Upper lobe of right lung (tissue), 1 donor: ENCODE results near the gene GNAI2. TPM values are rescaled to one million over a fixed set of nuclear protein-coding genes. Genes with fewer than 3 reads are reported as not detected.

ENCODE experiments used
- ATAC-seq: fragments of 200-7000 bp; cut with Tn5 transposase; one replicate; pipeline ENCODE4 v1.9.1; 2020; ENCODE audit warnings: mild to moderate bottlenecking, moderate library complexity
- DNase-seq: peaks from one replicate; pipeline ENCODE4 v3.0.0-alpha.2; 2020
- H3K27ac ChIP-seq: fragments of 200-600 bp; one replicate; pipeline ENCODE4 v1.8.0; 2022
- H3K27me3 ChIP-seq: fragments of 200-600 bp; one replicate; pipeline ENCODE4 v1.8.0; 2022; ENCODE audit warnings: mild to moderate bottlenecking
- H3K36me3 ChIP-seq: fragments of 200-600 bp; one replicate; pipeline ENCODE4 v1.8.0; 2022
- H3K4me1 ChIP-seq: fragments of 200-600 bp; one replicate; pipeline ENCODE4 v1.8.0; 2022
- H3K4me3 ChIP-seq: fragments of 200-600 bp; one replicate; pipeline ENCODE4 v1.8.0; 2022; ENCODE audit warnings: mild to moderate bottlenecking
- H3K9me3 ChIP-seq: fragments of 200-600 bp; one replicate; pipeline ENCODE4 v1.8.0; 2022
- intact Hi-C: fragments of 100-400 bp; cut with DNase I; formaldehyde crosslinking; loops from one replicate; pipeline ENCODE4 v1.11.0; 2022
- total RNA-seq: library from RNA; stranded (reverse); fragmentation: NEBNext Ultra II Directional; extraction: Animal tissue kit (Norgen Biotek cat#: 25700); gene quantifications from one replicate; pipeline ENCODE4 v1.2.1, GENCODE V29; 2021
- TF ChIP-seq, protein P1 (sequence below): fragments of 200-600 bp; IDR thresholded peaks from one replicate; pipeline ENCODE4 v1.8.0; 2022; ENCODE audit warnings: antibody characterized with exemption
- donor health status: DM: no; HTN: yes; CAD: no; lungs with severe emphysema.

The GNAI2 gene
- total RNA-seq, 1 donor from 2014 or later = 321 TPM

DNA sequence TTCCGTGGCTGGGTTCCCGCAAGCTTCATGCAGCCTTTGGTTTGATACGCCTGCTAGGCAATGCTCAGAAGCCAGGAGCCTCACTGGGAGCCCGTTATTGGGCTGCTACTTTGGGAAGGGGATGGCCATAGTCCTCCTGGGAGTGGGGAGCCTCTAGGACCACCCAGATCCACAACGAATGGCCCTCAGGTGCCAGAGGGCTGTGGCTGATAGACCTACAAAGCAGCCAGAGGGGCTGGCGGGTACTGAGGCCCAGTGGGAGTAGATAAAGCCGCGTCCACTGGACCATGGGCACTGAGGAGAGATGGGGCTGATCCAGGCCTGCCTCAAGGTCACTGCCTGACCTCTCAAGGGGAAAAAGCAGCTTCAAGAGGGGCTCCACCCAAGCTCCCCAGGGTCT lies 43.9 kb upstream of the GNAI2 start:
- intact Hi-C loops = loop anchor here (5.0 kb wide), 2 partner anchors 35 to 80 kb away; no protein-coding TSS in a partner anchor

GRCh38 chr3:50192689-50193141 lies 43.3 kb upstream of the GNAI2 start:
- intact Hi-C loops = loop anchor here (5.0 kb wide), 2 partner anchors 35 to 80 kb away; no protein-coding TSS in a partner anchor
- TF ChIP-seq, protein P1, sequence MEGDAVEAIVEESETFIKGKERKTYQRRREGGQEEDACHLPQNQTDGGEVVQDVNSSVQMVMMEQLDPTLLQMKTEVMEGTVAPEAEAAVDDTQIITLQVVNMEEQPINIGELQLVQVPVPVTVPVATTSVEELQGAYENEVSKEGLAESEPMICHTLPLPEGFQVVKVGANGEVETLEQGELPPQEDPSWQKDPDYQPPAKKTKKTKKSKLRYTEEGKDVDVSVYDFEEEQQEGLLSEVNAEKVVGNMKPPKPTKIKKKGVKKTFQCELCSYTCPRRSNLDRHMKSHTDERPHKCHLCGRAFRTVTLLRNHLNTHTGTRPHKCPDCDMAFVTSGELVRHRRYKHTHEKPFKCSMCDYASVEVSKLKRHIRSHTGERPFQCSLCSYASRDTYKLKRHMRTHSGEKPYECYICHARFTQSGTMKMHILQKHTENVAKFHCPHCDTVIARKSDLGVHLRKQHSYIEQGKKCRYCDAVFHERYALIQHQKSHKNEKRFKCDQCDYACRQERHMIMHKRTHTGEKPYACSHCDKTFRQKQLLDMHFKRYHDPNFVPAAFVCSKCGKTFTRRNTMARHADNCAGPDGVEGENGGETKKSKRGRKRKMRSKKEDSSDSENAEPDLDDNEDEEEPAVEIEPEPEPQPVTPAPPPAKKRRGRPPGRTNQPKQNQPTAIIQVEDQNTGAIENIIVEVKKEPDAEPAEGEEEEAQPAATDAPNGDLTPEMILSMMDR = peak; percentile 92
- H3K9me3 ChIP-seq = no peaks in the 10 kb centered on the region
- H3K27me3 ChIP-seq = peaks cover 25% of the 10 kb centered on the region
- peaks cover 11% of the 10 kb centered on the region for H3K4me1 ChIP-seq
- peak; percentile 57 for ATAC-seq
- H3K36me3 ChIP-seq = no peaks in the 10 kb centered on the region
- no peak overlapping the region for H3K4me3 ChIP-seq
- peak; percentile 82 for DNase-seq
- no peak overlapping the region for H3K27ac ChIP-seq

More for the DNA sequence above, 43.9 kb upstream of the GNAI2 start:
- ATAC-seq = no peak
- TF ChIP-seq, protein P1 = no peak
- peaks cover 11% of the 10 kb centered on the region for H3K4me1 ChIP-seq
- H3K9me3 ChIP-seq = no peaks in the 10 kb centered on the region
- peaks cover 23% of the 10 kb centered on the region for H3K27me3 ChIP-seq
- H3K27ac ChIP-seq = no peak overlapping the region
- no peak for DNase-seq
- no peak overlapping the region for H3K4me3 ChIP-seq
- no peaks in the 10 kb centered on the region for H3K36me3 ChIP-seq

- intact Hi-C loops = loop anchor here (5.0 kb wide), 2 partner anchors 34 to 79 kb away; no protein-coding TSS in a partner anchor
- H3K27ac ChIP-seq = no peak overlapping the region
- no peak overlapping the region for H3K4me3 ChIP-seq
- peaks cover 11% of the 10 kb centered on the region for H3K4me1 ChIP-seq
- TF ChIP-seq, protein P1 = no peak
- H3K27me3 ChIP-seq = peaks cover 31% of the 10 kb centered on the region
- ATAC-seq (no peak), DNase-seq (no peak)
- H3K9me3 ChIP-seq = no peaks in the 10 kb centered on the region
- no peaks in the 10 kb centered on the region for H3K36me3 ChIP-seq
Measured at GRCh38 chr3:50193286-50193685, 42.7 kb upstream of the GNAI2 start.

DNA sequence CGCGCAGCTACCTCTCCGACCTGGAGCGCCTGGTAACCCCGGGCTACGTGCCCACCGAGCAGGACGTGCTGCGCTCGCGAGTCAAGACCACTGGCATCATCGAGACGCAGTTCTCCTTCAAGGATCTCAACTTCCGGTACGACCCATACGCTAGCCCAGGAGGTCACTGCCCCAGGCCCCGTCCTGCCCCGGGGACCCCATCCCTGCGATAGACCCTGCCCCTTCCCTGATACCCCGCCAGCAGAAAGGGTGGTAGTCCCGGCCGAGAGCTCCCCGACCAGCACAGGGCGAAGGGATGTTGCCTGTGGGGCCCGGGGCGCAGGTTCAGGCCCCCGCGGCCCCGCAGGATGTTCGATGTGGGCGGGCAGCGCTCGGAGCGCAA lies 42.3 kb upstream of the GNAI2 start:
- H3K4me3 ChIP-seq = no peak overlapping the region
- H3K27ac ChIP-seq = no peak overlapping the region
- peaks cover 31% of the 10 kb centered on the region for H3K27me3 ChIP-seq
- TF ChIP-seq, protein P1 = no peak
- intact Hi-C loops = loop anchor here (5.0 kb wide), 2 partner anchors 34 to 79 kb away; no protein-coding TSS in a partner anchor
- no peak for ATAC-seq
- no peak for DNase-seq
- peaks cover 11% of the 10 kb centered on the region for H3K4me1 ChIP-seq
- H3K36me3 ChIP-seq = no peaks in the 10 kb centered on the region
- no peaks in the 10 kb centered on the region for H3K9me3 ChIP-seq

DNA sequence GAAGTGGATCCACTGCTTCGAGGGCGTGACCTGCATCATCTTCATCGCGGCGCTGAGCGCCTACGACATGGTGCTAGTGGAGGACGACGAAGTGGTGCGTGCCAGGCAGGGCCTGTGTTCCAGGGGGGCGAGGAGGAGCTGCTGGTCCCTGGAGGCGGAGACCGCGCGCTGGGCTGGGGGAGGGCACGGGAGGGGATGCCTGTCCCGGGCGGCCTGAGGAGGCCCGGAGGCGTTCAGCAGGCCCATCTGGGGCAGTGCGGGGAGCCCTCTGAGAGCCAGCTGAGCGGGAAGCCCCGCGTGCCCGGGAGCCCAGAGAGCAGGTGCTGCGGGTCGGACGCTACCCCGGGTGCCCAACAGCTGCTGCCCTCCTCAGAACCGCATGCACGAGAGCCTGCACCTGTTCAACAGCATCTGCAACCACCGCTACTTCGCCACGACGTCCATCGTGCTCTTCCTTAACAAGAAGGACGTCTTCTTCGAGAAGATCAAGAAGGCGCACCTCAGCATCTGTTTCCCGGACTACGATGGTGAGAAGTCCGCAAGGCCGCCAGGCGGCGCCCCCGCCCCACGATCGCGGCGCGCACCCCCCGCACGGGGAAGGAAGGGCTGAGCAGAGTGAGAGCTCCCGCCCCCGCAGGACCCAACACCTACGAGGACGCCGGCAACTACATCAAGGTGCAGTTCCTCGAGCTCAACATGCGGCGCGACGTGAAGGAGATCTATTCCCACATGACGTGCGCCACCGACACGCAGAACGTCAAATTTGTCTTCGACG lies 41.7 kb upstream of the GNAI2 start:
- Histone ChIP-seq H3K9me3 (no peaks in the 10 kb centered on the region), H3K27ac (no peak overlapping the region), H3K4me1 (peaks cover 11% of the 10 kb centered on the region), H3K4me3 (no peak overlapping the region), H3K36me3 (no peaks in the 10 kb centered on the region), H3K27me3 (peaks cover 31% of the 10 kb centered on the region)
- TF ChIP-seq, protein P1 = peak; percentile 75
- ATAC-seq (peak; percentile 71), DNase-seq (peak; percentile 82)
- intact Hi-C loops = loop anchor here (5.0 kb wide), 2 partner anchors 33 to 78 kb away; no protein-coding TSS in a partner anchor
